Ishikawa (cell line): ENCODE results near the gene FIGNL2.

Experiments used
- CEBPB ChIP-seq: IDR thresholded peaks from 2 replicates; pipeline ENCODE4 v1.6.1; 2012
- CREB1 ChIP-seq: IDR thresholded peaks from 2 replicates; pipeline ENCODE4 v1.6.1; 2012; ENCODE audit warnings: low read depth
- EGR1 ChIP-seq: IDR thresholded peaks from 2 replicates; pipeline ENCODE4 v1.6.1; 2012
- EP300 ChIP-seq: IDR thresholded peaks from 2 replicates; pipeline ENCODE4 v1.6.1; 2012; ENCODE audit warnings: borderline replicate concordance
- FOXM1 ChIP-seq: IDR thresholded peaks from 2 replicates; pipeline ENCODE4 v1.6.1; 2012; ENCODE audit warnings: low read depth, borderline replicate concordance
- NFIC ChIP-seq: IDR thresholded peaks from 2 replicates; pipeline ENCODE4 v1.6.1; 2012
- RAD21 ChIP-seq: IDR thresholded peaks from 2 replicates; pipeline ENCODE4 v1.6.1; 2012; ENCODE audit warnings: low read depth
- TAF1 ChIP-seq: IDR thresholded peaks from 2 replicates; pipeline ENCODE4 v1.6.1; 2012; ENCODE audit warnings: low read depth, mild to moderate bottlenecking
- TCF12 ChIP-seq: IDR thresholded peaks from 2 replicates; pipeline ENCODE4 v1.6.1; 2012; ENCODE audit warnings: low read depth
- TEAD4 ChIP-seq: IDR thresholded peaks from 2 replicates; pipeline ENCODE4 v1.6.1; 2012
- YY1 ChIP-seq: IDR thresholded peaks from 2 replicates; pipeline ENCODE4 v1.6.1; 2012; ENCODE audit warnings: low read depth
- ZBTB7A ChIP-seq: IDR thresholded peaks from 2 replicates; pipeline ENCODE4 v1.6.1; 2012; ENCODE audit warnings: low read depth
- TF ChIP-seq, protein P1 (sequence below): IDR thresholded peaks from 2 replicates; pipeline ENCODE4 v1.6.1; 2012
- TF ChIP-seq, protein P2 (sequence below): IDR thresholded peaks from 2 replicates; pipeline ENCODE4 v1.6.1; 2012
- TF ChIP-seq, protein P3 (sequence below): IDR thresholded peaks from 2 replicates; pipeline ENCODE4 v1.6.1; 2012; ENCODE audit warnings: low read depth, mild to moderate bottlenecking

The FIGNL2 gene

DNA sequence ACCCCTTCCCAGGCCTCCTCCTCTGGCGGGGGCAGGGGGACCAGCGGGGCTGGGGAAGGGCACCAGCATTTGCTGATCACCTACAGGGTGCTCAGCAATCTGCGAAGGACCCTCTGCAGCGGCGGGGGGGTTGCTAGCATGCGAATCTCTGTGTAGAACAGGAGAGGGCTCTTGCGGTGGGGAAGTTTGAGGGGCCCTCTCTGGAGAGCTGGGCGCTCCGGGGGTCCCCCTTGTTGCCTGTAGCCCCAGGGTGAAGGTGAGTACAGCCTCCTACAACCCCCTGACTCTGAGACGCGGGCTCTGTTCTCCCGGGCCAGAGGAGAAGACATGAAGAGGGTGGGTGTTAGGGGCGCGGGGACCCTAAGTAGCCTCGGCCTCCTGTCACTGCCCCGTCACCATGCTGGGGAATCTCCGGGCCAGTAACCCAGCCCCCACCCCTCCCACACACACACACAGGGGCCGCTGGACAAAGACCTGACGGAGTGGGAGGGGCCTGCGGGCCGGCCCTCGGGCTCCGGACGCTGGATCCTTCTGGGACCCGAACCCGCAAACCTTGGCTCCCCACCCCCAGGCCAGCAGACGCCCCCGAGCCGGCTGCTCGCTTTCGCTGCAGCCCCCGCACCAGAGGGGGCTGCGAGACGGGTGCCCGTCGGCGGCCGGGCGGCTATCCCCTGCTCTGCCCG lies 734 bp downstream of the FIGNL2 start:
- TF ChIP-seq, protein P1, sequence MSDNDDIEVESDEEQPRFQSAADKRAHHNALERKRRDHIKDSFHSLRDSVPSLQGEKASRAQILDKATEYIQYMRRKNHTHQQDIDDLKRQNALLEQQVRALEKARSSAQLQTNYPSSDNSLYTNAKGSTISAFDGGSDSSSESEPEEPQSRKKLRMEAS, result 0 out of 2 replicates have a peak, but pooled peaks have one; percentile 20
- TF ChIP-seq EGR1 (peak; percentile 53; the same call in 1 of the 2 replicates), ZBTB7A (peak; percentile 97), CEBPB (no peak), TEAD4 (no peak)

DNA sequence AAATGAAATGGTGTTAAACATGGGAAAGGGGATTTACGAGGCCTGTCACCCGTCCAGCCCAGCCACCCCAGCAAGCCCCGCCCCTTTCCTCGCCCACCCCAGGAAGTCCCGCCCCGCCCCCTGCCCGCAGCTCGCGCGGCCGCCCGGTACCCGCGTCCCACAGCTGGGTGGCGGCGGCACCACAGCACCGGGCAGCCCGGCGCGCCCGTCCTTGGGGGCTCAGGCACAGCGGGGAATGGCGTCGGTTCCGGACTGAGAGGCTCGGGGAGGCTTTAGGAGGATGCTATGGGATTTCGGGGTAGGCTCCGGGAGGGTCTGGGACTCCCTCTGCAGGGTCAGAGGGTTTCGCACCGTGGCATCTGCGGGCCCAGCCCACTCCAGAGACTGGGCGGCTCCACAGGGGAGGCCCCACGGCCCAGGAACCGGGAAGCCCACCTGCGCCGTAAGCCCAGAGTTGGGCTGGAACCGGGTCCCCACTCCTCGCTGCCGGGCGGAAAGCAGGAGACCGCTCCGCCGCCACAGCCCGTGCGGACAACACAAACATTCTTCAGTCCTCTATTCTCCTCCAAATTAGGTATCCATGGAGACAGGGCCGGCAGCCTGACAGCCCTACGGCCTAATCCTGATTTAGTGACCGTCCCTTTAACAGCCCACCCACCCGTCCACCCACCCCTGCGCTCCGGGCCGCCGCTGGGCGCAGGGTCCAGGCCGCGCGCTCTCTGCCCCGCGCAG lies 1.4 kb downstream of the FIGNL2 start:
- TF ChIP-seq EP300, result no peak
- peak; percentile 38 for TF ChIP-seq TEAD4
- TF ChIP-seq ZBTB7A, result peak; percentile 83; the same call in 1 of the 2 replicates
- TF ChIP-seq TCF12, result 0 out of 2 replicates have a peak, but pooled peaks have one; percentile 27
- no peak for TF ChIP-seq CEBPB
- TF ChIP-seq YY1, result no peak
- TF ChIP-seq, protein P2, sequence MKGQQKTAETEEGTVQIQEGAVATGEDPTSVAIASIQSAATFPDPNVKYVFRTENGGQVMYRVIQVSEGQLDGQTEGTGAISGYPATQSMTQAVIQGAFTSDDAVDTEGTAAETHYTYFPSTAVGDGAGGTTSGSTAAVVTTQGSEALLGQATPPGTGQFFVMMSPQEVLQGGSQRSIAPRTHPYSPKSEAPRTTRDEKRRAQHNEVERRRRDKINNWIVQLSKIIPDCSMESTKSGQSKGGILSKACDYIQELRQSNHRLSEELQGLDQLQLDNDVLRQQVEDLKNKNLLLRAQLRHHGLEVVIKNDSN, result no peak

DNA sequence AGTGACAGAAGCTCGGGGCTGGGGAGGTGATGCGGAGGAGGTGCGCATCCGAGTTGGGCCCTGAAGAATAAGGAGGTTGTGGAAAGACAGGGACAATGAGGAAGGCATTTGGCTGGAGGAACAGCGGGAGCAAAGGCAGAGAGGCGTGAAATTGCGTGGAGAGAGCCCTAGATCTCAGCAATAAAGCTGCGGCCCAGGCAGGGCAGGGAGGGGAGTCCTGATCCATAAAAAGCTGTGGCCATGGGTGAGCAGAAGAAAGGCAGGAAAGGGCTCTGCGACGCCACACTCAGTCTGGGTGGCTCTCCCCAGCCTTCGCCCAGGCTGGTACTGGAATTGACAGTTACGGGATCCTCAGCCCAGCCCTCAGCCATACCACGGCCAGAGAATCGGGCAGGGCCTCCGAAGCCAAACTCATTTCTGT lies 2.2 kb downstream of the FIGNL2 start:
- TF ChIP-seq, protein P1, result no peak
- TF ChIP-seq EP300 (no peak), RAD21 (no peak), TCF12 (no peak), TAF1 (no peak)
- TF ChIP-seq, protein P3, sequence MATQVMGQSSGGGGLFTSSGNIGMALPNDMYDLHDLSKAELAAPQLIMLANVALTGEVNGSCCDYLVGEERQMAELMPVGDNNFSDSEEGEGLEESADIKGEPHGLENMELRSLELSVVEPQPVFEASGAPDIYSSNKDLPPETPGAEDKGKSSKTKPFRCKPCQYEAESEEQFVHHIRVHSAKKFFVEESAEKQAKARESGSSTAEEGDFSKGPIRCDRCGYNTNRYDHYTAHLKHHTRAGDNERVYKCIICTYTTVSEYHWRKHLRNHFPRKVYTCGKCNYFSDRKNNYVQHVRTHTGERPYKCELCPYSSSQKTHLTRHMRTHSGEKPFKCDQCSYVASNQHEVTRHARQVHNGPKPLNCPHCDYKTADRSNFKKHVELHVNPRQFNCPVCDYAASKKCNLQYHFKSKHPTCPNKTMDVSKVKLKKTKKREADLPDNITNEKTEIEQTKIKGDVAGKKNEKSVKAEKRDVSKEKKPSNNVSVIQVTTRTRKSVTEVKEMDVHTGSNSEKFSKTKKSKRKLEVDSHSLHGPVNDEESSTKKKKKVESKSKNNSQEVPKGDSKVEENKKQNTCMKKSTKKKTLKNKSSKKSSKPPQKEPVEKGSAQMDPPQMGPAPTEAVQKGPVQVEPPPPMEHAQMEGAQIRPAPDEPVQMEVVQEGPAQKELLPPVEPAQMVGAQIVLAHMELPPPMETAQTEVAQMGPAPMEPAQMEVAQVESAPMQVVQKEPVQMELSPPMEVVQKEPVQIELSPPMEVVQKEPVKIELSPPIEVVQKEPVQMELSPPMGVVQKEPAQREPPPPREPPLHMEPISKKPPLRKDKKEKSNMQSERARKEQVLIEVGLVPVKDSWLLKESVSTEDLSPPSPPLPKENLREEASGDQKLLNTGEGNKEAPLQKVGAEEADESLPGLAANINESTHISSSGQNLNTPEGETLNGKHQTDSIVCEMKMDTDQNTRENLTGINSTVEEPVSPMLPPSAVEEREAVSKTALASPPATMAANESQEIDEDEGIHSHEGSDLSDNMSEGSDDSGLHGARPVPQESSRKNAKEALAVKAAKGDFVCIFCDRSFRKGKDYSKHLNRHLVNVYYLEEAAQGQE, result no peak

DNA sequence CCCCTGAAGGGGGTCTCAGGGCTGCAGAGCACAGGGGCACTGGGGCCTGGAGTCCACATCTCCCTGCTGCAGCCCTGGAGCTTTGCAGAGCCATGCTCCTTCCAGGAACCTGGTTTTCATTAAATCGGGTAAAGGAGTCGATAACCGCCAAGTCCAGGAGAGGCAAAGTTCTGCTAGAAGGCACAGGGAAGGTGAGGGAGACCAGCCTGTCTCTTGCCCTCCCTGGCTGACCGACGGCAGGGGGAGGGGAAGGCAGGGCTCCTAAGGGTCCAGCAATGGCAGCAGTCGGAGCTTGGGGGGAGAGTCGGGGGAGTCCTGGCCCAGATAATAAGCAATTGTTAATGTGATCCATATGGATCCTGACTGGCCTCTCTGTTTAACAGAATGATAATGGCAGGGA lies 3.0 kb downstream of the FIGNL2 start:
- TF ChIP-seq, protein P3, result no peak
- TF ChIP-seq YY1 (no peak), EP300 (no peak), TEAD4 (no peak), NFIC (no peak), CEBPB (no peak)
- TF ChIP-seq, protein P2, result no peak

DNA sequence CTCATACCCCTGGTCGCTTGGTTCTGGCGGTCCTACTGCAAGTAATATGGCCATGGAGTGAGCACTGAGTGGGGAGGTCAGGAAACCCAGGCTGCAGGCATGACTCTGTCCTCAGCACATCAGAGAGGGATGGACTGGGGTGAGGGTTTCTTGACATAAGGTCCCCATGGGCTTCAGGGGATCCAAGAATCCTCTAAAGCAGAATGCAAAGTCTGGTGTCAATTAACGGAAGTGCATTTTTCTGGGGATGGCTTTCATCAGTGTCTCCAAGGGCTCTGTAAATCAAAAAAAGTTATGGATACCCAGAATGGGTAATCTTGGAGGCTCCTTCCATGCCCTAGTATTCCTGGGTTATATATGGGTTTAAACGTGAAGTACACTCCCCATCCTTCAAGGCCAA lies 3.7 kb downstream of the FIGNL2 start:
- no peak for TF ChIP-seq EP300
- TF ChIP-seq, protein P2, result no peak

DNA sequence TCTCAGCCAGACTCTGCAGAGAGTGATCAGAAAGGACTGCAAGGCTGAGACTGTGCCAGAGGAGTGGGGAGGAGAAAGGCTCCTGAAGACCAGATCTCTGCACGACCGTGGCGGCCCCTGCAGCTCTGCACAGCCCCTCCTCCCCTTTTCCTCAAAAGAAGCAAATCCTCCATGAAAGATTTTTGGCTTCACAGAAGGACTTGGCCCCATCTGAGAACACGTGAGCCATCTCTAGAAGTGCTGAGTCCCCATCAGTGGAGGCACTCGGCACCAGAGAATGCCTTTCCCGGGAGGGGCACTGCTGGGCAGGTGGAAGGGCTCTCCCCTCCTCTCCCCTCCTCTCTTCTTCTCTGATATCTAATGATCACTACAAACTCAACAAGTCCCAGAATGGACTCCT lies 6.8 kb downstream of the FIGNL2 start:
- TF ChIP-seq NFIC, result no peak
- no peak for TF ChIP-seq YY1
- TF ChIP-seq CEBPB, result no peak
- TF ChIP-seq, protein P1, result no peak
- TF ChIP-seq EGR1, result no peak
- TF ChIP-seq FOXM1, result no peak
- TF ChIP-seq CREB1, result no peak
- TF ChIP-seq ZBTB7A, result no peak
- TF ChIP-seq, protein P2, result no peak
- no peak for TF ChIP-seq TEAD4
- no peak for TF ChIP-seq RAD21
- no peak for TF ChIP-seq TAF1
- no peak for TF ChIP-seq TCF12
- no peak for TF ChIP-seq EP300
- TF ChIP-seq, protein P3, result no peak
